Measurements from ENCODE around the gene FGFR2.

The FGFR2 gene

GRCh38 chr10:121598263-121599249, at the start of gene FGFR2:
FGFR2 (minus strand) TSS chr10:121598444; CDS start chr10:121593817, 4,627 bp downstream.
- H3K27ac ChIP-seq, result peak within 1 kb of the TSS; percentile 56
- TF ChIP-seq CTCF (conservative IDR thresholded peaks at IDR 0.05) (no peak), ZFX (IDR thresholded peaks at IDR 0.05) (peak; percentile 23; the same call in 1 of the 2 replicates)

- no peak overlapping the region for H3K27ac ChIP-seq
- no peak for TF ChIP-seq CTCF (conservative IDR thresholded peaks at IDR 0.05)
- TF ChIP-seq ZFX (IDR thresholded peaks at IDR 0.05), result no peak
These were observed 49.2 kb upstream of the FGFR2 start for GRCh38 chr10:121647401-121647800.

GRCh38 chr10:121645696-121646095, 47.5 kb upstream of the FGFR2 start:
- no peak overlapping the region for H3K27ac ChIP-seq
- TF ChIP-seq ZFX (IDR thresholded peaks at IDR 0.05), result no peak
- no peak for TF ChIP-seq CTCF (conservative IDR thresholded peaks at IDR 0.05)

- TF ChIP-seq ZFX (IDR thresholded peaks at IDR 0.05), result no peak
- TF ChIP-seq CTCF (conservative IDR thresholded peaks at IDR 0.05), result no peak
- H3K27ac ChIP-seq, result no peak overlapping the region
These were observed 46.3 kb upstream of the FGFR2 start for GRCh38 chr10:121644501-121644900.

GRCh38 chr10:121640266-121640665, 42.0 kb upstream of the FGFR2 start:
- no peak overlapping the region for H3K27ac ChIP-seq
- no peak for TF ChIP-seq CTCF (conservative IDR thresholded peaks at IDR 0.05)

GRCh38 chr10:121639416-121639815, 41.2 kb upstream of the FGFR2 start:
- H3K27ac ChIP-seq, result no peak overlapping the region
- TF ChIP-seq ZFX (IDR thresholded peaks at IDR 0.05) (no peak), CTCF (conservative IDR thresholded peaks at IDR 0.05) (no peak)

- no peak for TF ChIP-seq ZFX (IDR thresholded peaks at IDR 0.05)
- no peak for TF ChIP-seq CTCF (conservative IDR thresholded peaks at IDR 0.05)
- no peak overlapping the region for H3K27ac ChIP-seq
These were observed 39.2 kb upstream of the FGFR2 start for GRCh38 chr10:121637437-121637836.

Measured in C4-2B (cell line).